ENCODE data around the gene GRIN3B.

Gene GRIN3B

GRCh38 chr19:1050989-1051788, 51.0 kb downstream of the GRIN3B start:
- intact Hi-C loops (cut with micrococcal nuclease), result no loop called here
- Mint-ChIP-seq H3K4me1 (ENCODE audit: low read depth) (peaks cover 8% of the 10 kb centered on the region), H3K27ac (no peak overlapping the region), H3K9me3 (no peaks in the 10 kb centered on the region), H3K27me3 (no peaks in the 10 kb centered on the region), H3K36me3 (ENCODE audit: low read depth) (peaks cover 81% of the 10 kb centered on the region), H3K4me3 (no peak overlapping the region)

- H3K36me3 Mint-ChIP-seq (ENCODE audit: low read depth), result peaks cover 81% of the 10 kb centered on the region
- H3K27ac Mint-ChIP-seq, result no peak overlapping the region
- no peak overlapping the region for H3K4me3 Mint-ChIP-seq
- intact Hi-C loops (cut with micrococcal nuclease), result no loop called here
- H3K27me3 Mint-ChIP-seq, result no peaks in the 10 kb centered on the region
- H3K9me3 Mint-ChIP-seq, result no peaks in the 10 kb centered on the region
- peaks cover 8% of the 10 kb centered on the region for H3K4me1 Mint-ChIP-seq (ENCODE audit: low read depth)
Observed at GRCh38 chr19:1051791-1052190, 51.6 kb downstream of the GRIN3B start.

GRCh38 chr19:1052349-1052975, 52.2 kb downstream of the GRIN3B start:
- intact Hi-C loops (cut with micrococcal nuclease), result no loop called here
- Mint-ChIP-seq H3K4me3 (no peak overlapping the region), H3K9me3 (peaks cover under 1% of the 10 kb centered on the region), H3K4me1 (ENCODE audit: low read depth) (peaks cover 11% of the 10 kb centered on the region), H3K36me3 (ENCODE audit: low read depth) (peaks cover 81% of the 10 kb centered on the region), H3K27ac (no peak overlapping the region), H3K27me3 (no peaks in the 10 kb centered on the region)

- Mint-ChIP-seq H3K27ac (no peak overlapping the region), H3K9me3 (peaks cover 7% of the 10 kb centered on the region), H3K36me3 (ENCODE audit: low read depth) (peaks cover 87% of the 10 kb centered on the region), H3K4me1 (ENCODE audit: low read depth) (peaks cover 13% of the 10 kb centered on the region), H3K4me3 (no peak overlapping the region), H3K27me3 (no peaks in the 10 kb centered on the region)
- intact Hi-C loops (cut with micrococcal nuclease), result no loop called here
Observed at GRCh38 chr19:1053176-1054101, 53.2 kb downstream of the GRIN3B start.

GRCh38 chr19:1054102-1055027, 54.1 kb downstream of the GRIN3B start:
- H3K4me1 Mint-ChIP-seq (ENCODE audit: low read depth), result peaks cover 13% of the 10 kb centered on the region
- H3K9me3 Mint-ChIP-seq, result peaks cover 7% of the 10 kb centered on the region
- H3K27ac Mint-ChIP-seq, result no peak overlapping the region
- no peaks in the 10 kb centered on the region for H3K27me3 Mint-ChIP-seq
- peaks cover 85% of the 10 kb centered on the region for H3K36me3 Mint-ChIP-seq (ENCODE audit: low read depth)
- no peak overlapping the region for H3K4me3 Mint-ChIP-seq
- intact Hi-C loops (cut with micrococcal nuclease), result no loop called here

GRCh38 chr19:1055028-1055425, 54.8 kb downstream of the GRIN3B start:
- Mint-ChIP-seq H3K4me3 (no peak overlapping the region), H3K4me1 (ENCODE audit: low read depth) (peaks cover 13% of the 10 kb centered on the region), H3K27me3 (no peaks in the 10 kb centered on the region), H3K9me3 (peaks cover 7% of the 10 kb centered on the region), H3K36me3 (ENCODE audit: low read depth) (peaks cover 85% of the 10 kb centered on the region), H3K27ac (no peak overlapping the region)
- intact Hi-C loops (cut with micrococcal nuclease), result no loop called here

GRCh38 chr19:1055886-1056620, 55.8 kb downstream of the GRIN3B start:
- peaks cover 7% of the 10 kb centered on the region for H3K9me3 Mint-ChIP-seq
- no peaks in the 10 kb centered on the region for H3K27me3 Mint-ChIP-seq
- H3K36me3 Mint-ChIP-seq (ENCODE audit: low read depth), result peaks cover 78% of the 10 kb centered on the region
- H3K4me1 Mint-ChIP-seq (ENCODE audit: low read depth), result peaks cover 13% of the 10 kb centered on the region
- H3K27ac Mint-ChIP-seq, result no peak overlapping the region
- no peak overlapping the region for H3K4me3 Mint-ChIP-seq
- intact Hi-C loops (cut with micrococcal nuclease), result no loop called here

GRCh38 chr19:1057176-1057855, 57.1 kb downstream of the GRIN3B start:
- H3K4me3 Mint-ChIP-seq, result no peak overlapping the region
- no peaks in the 10 kb centered on the region for H3K27me3 Mint-ChIP-seq
- H3K27ac Mint-ChIP-seq, result no peak overlapping the region
- H3K36me3 Mint-ChIP-seq (ENCODE audit: low read depth), result peaks cover 80% of the 10 kb centered on the region
- H3K9me3 Mint-ChIP-seq, result peaks cover 7% of the 10 kb centered on the region
- peaks cover 5% of the 10 kb centered on the region for H3K4me1 Mint-ChIP-seq (ENCODE audit: low read depth)
- intact Hi-C loops (cut with micrococcal nuclease), result no loop called here

GRCh38 chr19:1058112-1058511, 57.9 kb downstream of the GRIN3B start:
- Mint-ChIP-seq H3K9me3 (peaks cover 7% of the 10 kb centered on the region), H3K27me3 (no peaks in the 10 kb centered on the region), H3K4me3 (no peak overlapping the region), H3K4me1 (ENCODE audit: low read depth) (peaks cover 6% of the 10 kb centered on the region), H3K27ac (no peak overlapping the region), H3K36me3 (ENCODE audit: low read depth) (peaks cover 76% of the 10 kb centered on the region)
- intact Hi-C loops (cut with micrococcal nuclease), result no loop called here

All from dendritic cell treated with granulocyte-macrophage colony-stimulating factor and Interleukin-4, amounts not matched to agents 40 ng/mL and 50 ng/mL, for 4 days (primary cell).